BE2C (cell line): Measurements from ENCODE around the gene CCN2.

Experiments used
- DNase-seq: peaks from one replicate; pipeline ENCODE4 v3.0.0-alpha.2; 2020
- H3K27me3 ChIP-seq: fragments of 250-450 bp; sonication (Bioruptor Pico); 2 replicates; pipeline ENCODE4 v1.5.1; 2020; ENCODE audit warnings: mild to moderate bottlenecking
- H3K36me3 ChIP-seq: fragments of 250-450 bp; sonication (Bioruptor Pico); 2 replicates; pipeline ENCODE4 v1.5.1; 2020; ENCODE audit warnings: mild to moderate bottlenecking
- H3K4me1 ChIP-seq: fragments of 250-450 bp; sonication (Bioruptor Pico); 2 replicates; pipeline ENCODE4 v1.5.1; 2020
- H3K4me3 ChIP-seq: 2 replicates; pipeline ENCODE4 v1.5.1; 2011; ENCODE audit warnings: low read depth, low read length
- H3K9me3 ChIP-seq: fragments of 250-450 bp; sonication (Bioruptor Pico); 2 replicates; pipeline ENCODE4 v1.5.1; 2020
- TF ChIP-seq, protein P1 (sequence below): IDR thresholded peaks from 2 replicates; pipeline ENCODE4 v1.5.1; 2012; ENCODE audit warnings: mild to moderate bottlenecking, low read depth, low read length

The CCN2 gene

DNA sequence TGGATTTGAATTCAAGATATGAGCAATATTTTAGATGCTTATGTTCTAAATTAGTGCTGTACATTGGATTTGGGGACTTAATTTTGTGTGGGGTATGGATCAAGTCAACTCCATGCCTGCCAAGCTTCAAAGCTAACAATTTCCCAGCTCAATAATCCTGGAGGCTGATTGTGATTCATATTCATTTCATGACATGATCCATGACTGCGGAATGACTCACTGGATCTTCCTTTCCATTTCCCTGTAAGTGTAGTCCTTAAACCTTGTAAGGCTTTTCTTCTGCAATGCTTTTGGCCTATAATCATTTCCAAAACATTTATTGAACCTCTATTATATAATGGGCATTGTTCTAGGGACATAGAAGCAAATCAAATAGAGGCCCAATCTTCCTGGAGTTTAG, 44.7 kb upstream of the CCN2 start:
- Histone ChIP-seq H3K36me3 (no peaks in the 10 kb centered on the region), H3K27me3 (no peaks in the 10 kb centered on the region), H3K4me1 (no peaks in the 10 kb centered on the region), H3K9me3 (no peaks in the 10 kb centered on the region), H3K4me3 (no peak overlapping the region)
- no peak for DNase-seq
- TF ChIP-seq, protein P1, sequence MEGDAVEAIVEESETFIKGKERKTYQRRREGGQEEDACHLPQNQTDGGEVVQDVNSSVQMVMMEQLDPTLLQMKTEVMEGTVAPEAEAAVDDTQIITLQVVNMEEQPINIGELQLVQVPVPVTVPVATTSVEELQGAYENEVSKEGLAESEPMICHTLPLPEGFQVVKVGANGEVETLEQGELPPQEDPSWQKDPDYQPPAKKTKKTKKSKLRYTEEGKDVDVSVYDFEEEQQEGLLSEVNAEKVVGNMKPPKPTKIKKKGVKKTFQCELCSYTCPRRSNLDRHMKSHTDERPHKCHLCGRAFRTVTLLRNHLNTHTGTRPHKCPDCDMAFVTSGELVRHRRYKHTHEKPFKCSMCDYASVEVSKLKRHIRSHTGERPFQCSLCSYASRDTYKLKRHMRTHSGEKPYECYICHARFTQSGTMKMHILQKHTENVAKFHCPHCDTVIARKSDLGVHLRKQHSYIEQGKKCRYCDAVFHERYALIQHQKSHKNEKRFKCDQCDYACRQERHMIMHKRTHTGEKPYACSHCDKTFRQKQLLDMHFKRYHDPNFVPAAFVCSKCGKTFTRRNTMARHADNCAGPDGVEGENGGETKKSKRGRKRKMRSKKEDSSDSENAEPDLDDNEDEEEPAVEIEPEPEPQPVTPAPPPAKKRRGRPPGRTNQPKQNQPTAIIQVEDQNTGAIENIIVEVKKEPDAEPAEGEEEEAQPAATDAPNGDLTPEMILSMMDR = no peak

DNA sequence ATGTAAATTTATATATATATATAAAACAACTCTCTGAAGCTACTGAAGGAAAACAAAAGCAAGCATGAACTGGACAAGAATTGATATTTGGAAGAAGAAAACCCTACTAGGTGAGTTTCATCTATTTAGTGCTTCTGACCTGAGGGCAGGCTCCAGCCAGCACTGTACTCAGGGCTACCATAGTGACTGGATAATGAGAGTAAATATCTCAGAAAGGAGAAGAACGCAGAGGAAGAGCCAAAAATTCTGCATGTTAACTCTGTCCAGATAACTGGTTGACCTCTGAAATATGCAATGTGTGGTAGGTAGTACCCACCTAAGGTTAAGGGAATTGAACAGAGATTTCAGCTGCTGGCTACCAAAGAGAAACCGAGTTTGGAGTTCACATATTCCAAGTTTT, 41.4 kb upstream of the CCN2 start:
- Histone ChIP-seq H3K4me1 (no peaks in the 10 kb centered on the region), H3K36me3 (no peaks in the 10 kb centered on the region), H3K27me3 (no peaks in the 10 kb centered on the region), H3K9me3 (no peaks in the 10 kb centered on the region), H3K4me3 (no peak overlapping the region)
- DNase-seq = no peak
- TF ChIP-seq, protein P1 = no peak

DNA sequence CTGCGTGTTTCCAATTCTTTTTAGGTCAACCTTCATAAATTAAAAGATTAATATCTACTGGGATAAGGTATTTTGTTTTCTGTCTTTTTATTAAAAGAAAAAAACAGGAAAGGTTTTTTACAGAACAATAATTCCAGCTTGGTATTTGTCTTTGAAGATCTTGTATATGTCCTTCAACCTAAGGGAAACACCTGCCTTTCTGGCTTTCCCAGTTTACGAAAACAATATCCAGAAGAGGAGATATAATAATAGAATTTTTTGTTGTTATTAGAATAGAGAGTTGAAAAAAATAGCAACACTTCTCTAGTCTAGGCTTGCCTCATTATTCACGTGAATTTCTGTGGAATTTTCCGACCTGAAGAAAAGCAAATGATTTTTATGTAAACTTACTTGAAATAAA, 37.9 kb upstream of the CCN2 start:
- no peak for DNase-seq
- TF ChIP-seq, protein P1 = no peak
- H3K36me3 ChIP-seq = no peaks in the 10 kb centered on the region
- H3K4me1 ChIP-seq = no peaks in the 10 kb centered on the region
- no peaks in the 10 kb centered on the region for H3K27me3 ChIP-seq
- no peak overlapping the region for H3K4me3 ChIP-seq
- H3K9me3 ChIP-seq = no peaks in the 10 kb centered on the region

DNA sequence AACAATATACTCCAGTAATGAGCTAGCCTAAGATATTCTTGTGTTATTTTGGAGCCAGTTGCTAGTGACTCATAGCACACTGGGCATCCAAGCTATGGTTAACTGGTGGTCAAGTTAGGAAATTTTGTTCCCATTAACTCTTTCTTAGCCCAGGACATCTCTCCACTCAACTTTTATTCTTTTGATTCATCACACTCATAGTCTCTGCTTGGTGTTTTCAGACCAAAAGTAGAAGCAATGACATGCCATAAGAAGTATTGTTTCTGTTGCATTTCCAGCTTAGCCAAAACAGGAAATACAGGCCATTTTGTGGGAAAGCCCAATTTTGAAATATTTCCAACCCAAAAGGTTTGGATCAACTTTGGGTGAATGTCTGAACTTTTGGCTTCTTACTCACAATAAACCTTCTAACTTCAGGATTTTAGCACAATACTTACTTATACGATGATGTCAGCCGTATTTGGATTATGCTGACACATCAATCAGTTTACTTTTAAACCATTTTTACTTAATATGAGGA, 31.6 kb upstream of the CCN2 start:
- Histone ChIP-seq H3K9me3 (no peaks in the 10 kb centered on the region), H3K27me3 (no peaks in the 10 kb centered on the region), H3K4me3 (no peak overlapping the region), H3K4me1 (no peaks in the 10 kb centered on the region), H3K36me3 (no peaks in the 10 kb centered on the region)
- DNase-seq = no peak
- TF ChIP-seq, protein P1 = no peak

DNA sequence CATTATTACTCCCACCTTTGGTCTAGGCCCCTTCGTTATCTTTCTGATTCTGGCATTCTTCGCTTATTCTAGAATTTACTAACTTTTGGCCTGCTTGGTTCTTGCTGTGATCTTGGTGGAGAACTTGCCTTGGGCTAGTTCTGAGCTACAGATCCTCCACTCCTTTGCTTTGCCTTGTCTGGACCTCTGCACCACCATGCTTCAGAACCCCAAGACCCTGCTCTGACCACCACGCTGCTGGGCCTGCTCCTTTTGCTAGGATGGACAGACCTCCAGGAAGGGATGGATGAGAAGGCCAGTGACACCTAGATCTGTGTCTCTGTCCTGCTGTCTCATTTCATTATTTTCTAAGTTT, 30.4 kb upstream of the CCN2 start:
- Histone ChIP-seq H3K9me3 (no peaks in the 10 kb centered on the region), H3K27me3 (no peaks in the 10 kb centered on the region), H3K4me1 (no peaks in the 10 kb centered on the region), H3K36me3 (no peaks in the 10 kb centered on the region), H3K4me3 (no peak overlapping the region)
- no peak for DNase-seq
- TF ChIP-seq, protein P1 = no peak

DNA sequence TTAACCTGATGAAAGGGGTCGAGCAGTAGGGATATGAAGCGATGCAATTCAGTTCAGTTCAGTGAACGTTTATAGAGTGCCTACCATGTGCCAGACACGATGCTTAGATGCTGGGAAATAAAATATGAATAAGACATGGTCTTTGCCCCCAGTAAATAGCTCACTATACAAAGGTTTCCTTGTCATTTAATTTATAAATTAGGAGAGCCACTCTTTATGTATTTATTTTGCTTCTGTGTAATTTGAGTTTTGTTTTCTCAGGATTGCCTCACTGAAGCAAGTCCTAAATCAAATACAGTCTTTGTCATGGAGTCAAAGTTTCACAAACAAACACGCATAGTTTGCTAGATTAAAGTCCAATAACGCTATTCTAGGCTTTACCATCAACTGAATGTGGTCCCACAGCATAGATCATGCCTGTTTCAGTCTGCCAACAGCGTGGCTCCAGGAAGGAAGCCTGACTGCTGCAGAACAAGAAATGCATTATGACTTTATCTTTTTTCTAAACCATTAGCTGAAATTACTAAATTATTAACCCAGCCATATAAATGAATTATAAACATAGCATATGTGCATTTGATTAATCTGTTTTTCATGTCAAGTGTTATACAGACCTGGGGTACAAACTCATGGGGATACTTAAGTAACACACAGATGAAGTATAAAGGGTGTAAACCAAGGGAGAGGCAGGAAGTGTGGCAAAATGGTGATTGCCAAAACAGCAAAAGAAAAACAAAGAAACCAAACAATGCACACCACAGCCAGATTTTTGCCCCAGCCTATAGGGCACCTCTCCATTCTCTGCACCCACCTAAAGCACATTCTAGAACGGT, 29.8 kb upstream of the CCN2 start:
- Histone ChIP-seq H3K9me3 (no peaks in the 10 kb centered on the region), H3K27me3 (no peaks in the 10 kb centered on the region), H3K4me3 (no peak overlapping the region), H3K4me1 (no peaks in the 10 kb centered on the region), H3K36me3 (no peaks in the 10 kb centered on the region)
- TF ChIP-seq, protein P1 = no peak
- DNase-seq = no peak
